ENCODE measurements around the gene UNC5A. TPM values are rescaled to one million over a fixed set of nuclear protein-coding genes. Genes with fewer than 3 reads are reported as not detected.

The UNC5A gene
- total and polyA plus RNA-seq, 8 donors, result 0.09 to 3.6 (median 0.32) TPM

- no peak for FAIRE-seq
Measured at GRCh38 chr5:176820937-176821336, 10.6 kb downstream of the UNC5A start.

DNA sequence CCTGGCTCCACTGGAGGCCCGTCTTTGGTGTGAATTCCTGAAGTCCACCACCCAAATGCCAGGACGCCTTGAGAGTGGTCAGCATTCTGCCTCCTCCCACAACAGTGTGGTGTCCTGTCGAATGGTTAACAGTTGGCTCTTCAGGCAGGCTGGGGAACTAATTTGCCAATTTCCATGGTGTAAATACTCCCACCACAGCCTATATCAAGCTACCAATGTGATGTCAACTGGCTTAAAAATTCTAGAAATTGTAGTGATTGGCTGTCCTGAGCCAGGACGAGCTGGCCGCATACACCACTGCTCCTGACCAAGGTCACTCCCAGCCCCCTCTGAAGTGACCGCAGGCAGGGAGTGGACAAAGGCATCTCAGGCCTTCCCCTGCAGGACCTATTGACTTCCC lies 11.1 kb downstream of the UNC5A start:
- no peak for DNase-seq
- H3K4me1 ChIP-seq, result no peaks in the 10 kb centered on the region
- TF ChIP-seq CTCF (IDR thresholded peaks at IDR 0.05), result no peak
- no peak overlapping the region for H3K4me3 ChIP-seq
- WGBS, 2 donors, result 81 to 83% methylated on average over 6 of the region's 6 CpGs
- FAIRE-seq, result no peak
- H3K27ac ChIP-seq, result no peak overlapping the region
- H3K27me3 ChIP-seq, result no peaks in the 10 kb centered on the region
- H3K36me3 ChIP-seq, result no peaks in the 10 kb centered on the region
- no peaks in the 10 kb centered on the region for H3K9me3 ChIP-seq
- intact Hi-C loops (cut with DNase I), result no loop called here
- ATAC-seq, result no peak

More at GRCh38 chr5:176820937-176821336, 10.6 kb downstream of the UNC5A start:
- no peaks in the 10 kb centered on the region for H3K36me3 ChIP-seq
- no peak overlapping the region for H3K27ac ChIP-seq
- no peaks in the 10 kb centered on the region for H3K27me3 ChIP-seq
- H3K4me1 ChIP-seq, result no peaks in the 10 kb centered on the region
- no peak for TF ChIP-seq CTCF (IDR thresholded peaks at IDR 0.05)
- DNase-seq, result no peak
- H3K9me3 ChIP-seq, result no peaks in the 10 kb centered on the region
- H3K4me3 ChIP-seq, result no peak overlapping the region
- intact Hi-C loops (cut with DNase I), result no loop called here
- no peak for ATAC-seq
- WGBS, 2 donors, result 83 to 87% methylated on average over 7 of the region's 7 CpGs

- ATAC-seq, result peak in 1 of 4 donors; percentile 15
- intact Hi-C loops (cut with DNase I), result no loop called here
- FAIRE-seq, result no peak
- no peaks in the 10 kb centered on the region for H3K4me1 ChIP-seq
- WGBS, 2 donors, result 71 to 80% methylated on average over 13 of the region's 13 CpGs
- H3K27me3 ChIP-seq, result no peaks in the 10 kb centered on the region
- H3K27ac ChIP-seq, result no peak overlapping the region
- no peak for TF ChIP-seq CTCF (IDR thresholded peaks at IDR 0.05)
- H3K4me3 ChIP-seq, result no peak overlapping the region
- no peaks in the 10 kb centered on the region for H3K36me3 ChIP-seq
- H3K9me3 ChIP-seq, result no peaks in the 10 kb centered on the region
- DNase-seq, result no peak
Measured at GRCh38 chr5:176822041-176822792, 11.9 kb downstream of the UNC5A start.

DNA sequence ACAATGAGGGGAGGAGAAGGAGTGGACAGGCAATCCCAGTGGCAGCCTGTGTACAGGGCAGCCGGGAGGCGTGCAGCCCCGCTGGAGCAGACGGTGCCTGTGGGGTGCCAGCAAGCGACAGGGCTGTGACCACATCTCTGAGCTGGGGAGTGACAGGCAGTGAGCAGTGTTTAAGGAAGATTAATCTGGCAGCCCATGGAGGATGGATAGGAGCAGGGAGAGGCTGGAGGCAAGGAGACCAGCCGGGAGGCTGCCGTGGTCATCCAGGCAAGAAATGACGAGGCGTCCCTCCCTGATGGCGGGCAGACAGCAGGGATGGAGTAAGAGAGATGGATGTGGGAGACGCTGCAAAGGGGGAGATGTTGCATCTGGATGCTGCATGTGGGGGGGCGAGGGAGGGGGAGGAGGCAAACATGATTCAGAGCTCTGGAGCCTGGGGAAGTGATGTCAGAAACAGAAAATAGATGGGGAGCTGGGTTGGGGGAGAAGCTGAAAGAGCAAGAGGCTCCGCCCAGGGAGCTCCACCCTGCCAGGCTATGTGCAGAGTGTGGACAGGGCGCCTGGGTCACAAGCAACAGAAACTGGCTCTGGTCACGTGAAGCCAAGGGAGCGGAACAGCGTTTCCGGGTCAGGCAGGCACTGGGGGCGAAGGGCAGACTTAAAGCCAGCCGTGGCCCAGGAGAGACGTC lies 12.6 kb downstream of the UNC5A start:
- 68 to 74% methylated on average over 21 of the region's 21 CpGs for WGBS, 2 donors
- intact Hi-C loops (cut with DNase I), result no loop called here
- DNase-seq, result no peak
- Histone ChIP-seq H3K27me3 (no peaks in the 10 kb centered on the region), H3K36me3 (no peaks in the 10 kb centered on the region), H3K4me3 (no peak overlapping the region), H3K4me1 (no peaks in the 10 kb centered on the region), H3K9me3 (no peaks in the 10 kb centered on the region), H3K27ac (no peak overlapping the region)
- ATAC-seq, result no peak
- FAIRE-seq, result no peak
- no peak for TF ChIP-seq CTCF (IDR thresholded peaks at IDR 0.05)

All from pancreas (tissue), 10 donors.